KOPT-K1 (cell line): Measurements from ENCODE around the gene GDPD5.

ENCODE experiments used
- H3K27ac ChIP-seq: fragments of 200-600 bp; sonication (generic); 2 replicates; pipeline ENCODE4 v1.5.1; 2016; ENCODE audit warnings: antibody characterized with exemption, mild to moderate bottlenecking, low read depth, low read length; ENCODE audit not compliant: poor library complexity, severe bottlenecking
- H3K36me3 ChIP-seq: fragments of 200-600 bp; sonication (generic); 2 replicates; pipeline ENCODE4 v1.5.1; 2017; ENCODE audit warnings: antibody characterized with exemption, mild to moderate bottlenecking, low read length, moderate library complexity; ENCODE audit not compliant: insufficient read depth
- H3K9me3 ChIP-seq: fragments of 200-600 bp; sonication (generic); 2 replicates; pipeline ENCODE4 v1.5.1; 2017; ENCODE audit warnings: antibody characterized with exemption, low read length, mild to moderate bottlenecking; ENCODE audit not compliant: insufficient read depth, poor library complexity, severe bottlenecking

Gene GDPD5

GRCh38 chr11:75449271-75449670, 76.5 kb downstream of the GDPD5 start:
- no peaks in the 10 kb centered on the region; the same call in 1 of the 2 replicates for H3K36me3 ChIP-seq
- H3K27ac ChIP-seq: no peak overlapping the region
- H3K9me3 ChIP-seq: no peaks in the 10 kb centered on the region

GRCh38 chr11:75447415-75447814, 78.3 kb downstream of the GDPD5 start:
- H3K9me3 ChIP-seq: no peaks in the 10 kb centered on the region
- no peak overlapping the region for H3K27ac ChIP-seq
- no peaks in the 10 kb centered on the region; the same call in 1 of the 2 replicates for H3K36me3 ChIP-seq

- no peak overlapping the region for H3K27ac ChIP-seq
- no peaks in the 10 kb centered on the region for H3K9me3 ChIP-seq
- H3K36me3 ChIP-seq: no peaks in the 10 kb centered on the region
Measured at GRCh38 chr11:75445315-75445953, 80.3 kb downstream of the GDPD5 start.

- H3K9me3 ChIP-seq: no peaks in the 10 kb centered on the region
- no peak overlapping the region for H3K27ac ChIP-seq
- H3K36me3 ChIP-seq: no peaks in the 10 kb centered on the region
Measured at GRCh38 chr11:75443043-75443442, 82.7 kb downstream of the GDPD5 start.

- Histone ChIP-seq H3K36me3 (no peaks in the 10 kb centered on the region), H3K27ac (no peak overlapping the region), H3K9me3 (no peaks in the 10 kb centered on the region)
Measured at GRCh38 chr11:75442161-75442885, 83.4 kb downstream of the GDPD5 start.

GRCh38 chr11:75441804-75442132, 84.0 kb downstream of the GDPD5 start:
- Histone ChIP-seq H3K27ac (no peak overlapping the region), H3K36me3 (no peaks in the 10 kb centered on the region), H3K9me3 (no peaks in the 10 kb centered on the region)

GRCh38 chr11:75440960-75441803, 84.6 kb downstream of the GDPD5 start:
- Histone ChIP-seq H3K9me3 (no peaks in the 10 kb centered on the region), H3K27ac (no peak overlapping the region), H3K36me3 (no peaks in the 10 kb centered on the region)

- no peaks in the 10 kb centered on the region for H3K9me3 ChIP-seq
- no peak overlapping the region for H3K27ac ChIP-seq
- no peaks in the 10 kb centered on the region; the same call in 1 of the 2 replicates for H3K36me3 ChIP-seq
Measured at GRCh38 chr11:75439495-75440120, 86.1 kb downstream of the GDPD5 start.

GRCh38 chr11:75439026-75439425, 86.7 kb downstream of the GDPD5 start:
- no peaks in the 10 kb centered on the region for H3K9me3 ChIP-seq
- H3K36me3 ChIP-seq: no peaks in the 10 kb centered on the region; the same call in 1 of the 2 replicates
- no peak overlapping the region for H3K27ac ChIP-seq

- Histone ChIP-seq H3K27ac (no peak overlapping the region), H3K9me3 (no peaks in the 10 kb centered on the region), H3K36me3 (no peaks in the 10 kb centered on the region; the same call in 1 of the 2 replicates)
Measured at GRCh38 chr11:75437966-75438659, 87.6 kb downstream of the GDPD5 start.

- Histone ChIP-seq H3K36me3 (no peaks in the 10 kb centered on the region; the same call in 1 of the 2 replicates), H3K9me3 (no peaks in the 10 kb centered on the region), H3K27ac (no peak overlapping the region)
Measured at GRCh38 chr11:75436806-75437205, 88.9 kb downstream of the GDPD5 start.

GRCh38 chr11:75435571-75435925, 90.2 kb downstream of the GDPD5 start:
- H3K36me3 ChIP-seq: no peaks in the 10 kb centered on the region; the same call in 1 of the 2 replicates
- no peaks in the 10 kb centered on the region for H3K9me3 ChIP-seq
- no peak overlapping the region for H3K27ac ChIP-seq

- H3K36me3 ChIP-seq: no peaks in the 10 kb centered on the region; the same call in 1 of the 2 replicates
- H3K9me3 ChIP-seq: no peaks in the 10 kb centered on the region
- H3K27ac ChIP-seq: no peak overlapping the region
Measured at GRCh38 chr11:75434886-75435570, 90.7 kb downstream of the GDPD5 start.

GRCh38 chr11:75434051-75434450, 91.7 kb downstream of the GDPD5 start:
- H3K36me3 ChIP-seq: no peaks in the 10 kb centered on the region; the same call in 1 of the 2 replicates
- H3K9me3 ChIP-seq: no peaks in the 10 kb centered on the region
- no peak overlapping the region for H3K27ac ChIP-seq
